ENCODE data around the gene KCNQ1.

DNA sequence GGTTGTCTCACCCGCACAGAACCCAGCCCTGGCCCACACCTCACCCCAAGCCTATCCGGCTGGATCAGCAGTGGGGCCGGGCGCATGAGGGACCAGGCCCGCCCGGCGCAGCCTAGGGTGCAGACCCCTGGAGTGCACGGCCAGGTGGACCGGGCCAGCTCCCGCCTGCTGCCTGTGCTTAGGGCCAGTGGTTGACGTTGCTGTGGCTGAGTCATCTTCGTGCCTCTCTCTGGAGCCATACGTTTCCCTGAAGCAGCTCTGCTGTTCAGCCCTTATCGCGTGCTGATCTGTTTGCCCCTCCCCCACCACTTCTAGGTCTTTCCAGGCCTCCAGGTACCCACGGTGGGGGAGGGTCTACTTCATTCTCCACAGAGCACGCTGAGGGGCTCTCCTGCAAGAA is 401.2 kb downstream of the KCNQ1 start:
- TF ChIP-seq ZFP30 (CRISPR knock-in tag; IDR thresholded peaks at IDR 0.05) (no peak), ARNTL (CRISPR knock-in tag; IDR thresholded peaks at IDR 0.05; ENCODE audit: borderline replicate concordance, low read depth) (no peak), CSDC2 (CRISPR knock-in tag; IDR thresholded peaks at IDR 0.05) (no peak)
- TF ChIP-seq, protein P1, sequence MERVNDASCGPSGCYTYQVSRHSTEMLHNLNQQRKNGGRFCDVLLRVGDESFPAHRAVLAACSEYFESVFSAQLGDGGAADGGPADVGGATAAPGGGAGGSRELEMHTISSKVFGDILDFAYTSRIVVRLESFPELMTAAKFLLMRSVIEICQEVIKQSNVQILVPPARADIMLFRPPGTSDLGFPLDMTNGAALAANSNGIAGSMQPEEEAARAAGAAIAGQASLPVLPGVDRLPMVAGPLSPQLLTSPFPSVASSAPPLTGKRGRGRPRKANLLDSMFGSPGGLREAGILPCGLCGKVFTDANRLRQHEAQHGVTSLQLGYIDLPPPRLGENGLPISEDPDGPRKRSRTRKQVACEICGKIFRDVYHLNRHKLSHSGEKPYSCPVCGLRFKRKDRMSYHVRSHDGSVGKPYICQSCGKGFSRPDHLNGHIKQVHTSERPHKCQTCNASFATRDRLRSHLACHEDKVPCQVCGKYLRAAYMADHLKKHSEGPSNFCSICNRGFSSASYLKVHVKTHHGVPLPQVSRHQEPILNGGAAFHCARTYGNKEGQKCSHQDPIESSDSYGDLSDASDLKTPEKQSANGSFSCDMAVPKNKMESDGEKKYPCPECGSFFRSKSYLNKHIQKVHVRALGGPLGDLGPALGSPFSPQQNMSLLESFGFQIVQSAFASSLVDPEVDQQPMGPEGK (CRISPR knock-in tag; IDR thresholded peaks at IDR 0.05; ENCODE audit: borderline replicate concordance): no peak
- TF ChIP-seq, protein P2, sequence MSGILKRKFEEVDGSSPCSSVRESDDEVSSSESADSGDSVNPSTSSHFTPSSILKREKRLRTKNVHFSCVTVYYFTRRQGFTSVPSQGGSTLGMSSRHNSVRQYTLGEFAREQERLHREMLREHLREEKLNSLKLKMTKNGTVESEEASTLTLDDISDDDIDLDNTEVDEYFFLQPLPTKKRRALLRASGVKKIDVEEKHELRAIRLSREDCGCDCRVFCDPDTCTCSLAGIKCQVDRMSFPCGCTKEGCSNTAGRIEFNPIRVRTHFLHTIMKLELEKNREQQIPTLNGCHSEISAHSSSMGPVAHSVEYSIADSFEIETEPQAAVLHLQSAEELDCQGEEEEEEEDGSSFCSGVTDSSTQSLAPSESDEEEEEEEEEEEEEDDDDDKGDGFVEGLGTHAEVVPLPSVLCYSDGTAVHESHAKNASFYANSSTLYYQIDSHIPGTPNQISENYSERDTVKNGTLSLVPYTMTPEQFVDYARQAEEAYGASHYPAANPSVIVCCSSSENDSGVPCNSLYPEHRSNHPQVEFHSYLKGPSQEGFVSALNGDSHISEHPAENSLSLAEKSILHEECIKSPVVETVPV (CRISPR knock-in tag; IDR thresholded peaks at IDR 0.05): no peak

Measured in SK-N-SH treated with all-trans-retinoic acid at 6 μM for 48 hours (cell line).